DMS79 treated with DMSO at 0.1 percent for 48 hours (cell line): ENCODE data around the gene MGMT.
"Not testable (repeated sequence)": the region's sequence is repeated elsewhere in the genome, so short reads cannot be mapped to it uniquely, and the experiment has no call there.

Source experiments
- DNase-seq: peaks from one replicate; lab custom pipeline; 2025; lab: John Stamatoyannopoulos, UW

The MGMT gene

GRCh38 chr10:129466703-129467358 lies at the start of gene MGMT:
TSS of gene MGMT (plus strand) at chr10:129467241.
- DNase-seq = peak; percentile 42

GRCh38 chr10:129417870-129418269 lies 49.2 kb upstream of the MGMT start:
- no peak for DNase-seq

GRCh38 chr10:129418496-129419225 lies 48.4 kb upstream of the MGMT start:
- DNase-seq = no peak

- DNase-seq = no peak
Measured at GRCh38 chr10:129419397-129419796, 47.6 kb upstream of the MGMT start.

- DNase-seq = no peak
Measured at GRCh38 chr10:129421399-129422010, 45.5 kb upstream of the MGMT start.

GRCh38 chr10:129424978-129425377 lies 42.1 kb upstream of the MGMT start:
- DNase-seq = no peak

- DNase-seq = no peak
Measured at GRCh38 chr10:129426606-129427005, 40.4 kb upstream of the MGMT start.

- DNase-seq = no peak
Measured at GRCh38 chr10:129433266-129433665, 33.8 kb upstream of the MGMT start.

- not testable (repeated sequence) for DNase-seq
Measured at GRCh38 chr10:129435724-129436123, 31.3 kb upstream of the MGMT start.

GRCh38 chr10:129438024-129438423 lies 29.0 kb upstream of the MGMT start:
- DNase-seq = no peak

GRCh38 chr10:129440247-129440646 lies 26.8 kb upstream of the MGMT start:
- DNase-seq = peak; percentile 3

- DNase-seq = no peak
Measured at GRCh38 chr10:129440722-129441316, 26.2 kb upstream of the MGMT start.

GRCh38 chr10:129441372-129442009 lies 25.6 kb upstream of the MGMT start:
- no peak for DNase-seq

GRCh38 chr10:129442866-129443265 lies 24.2 kb upstream of the MGMT start:
- no peak for DNase-seq

- DNase-seq = no peak
Measured at GRCh38 chr10:129444359-129444758, 22.7 kb upstream of the MGMT start.

- no peak for DNase-seq
Measured at GRCh38 chr10:129445436-129446182, 21.4 kb upstream of the MGMT start.

- no peak for DNase-seq
Measured at GRCh38 chr10:129446183-129446581, 20.9 kb upstream of the MGMT start.

- DNase-seq = no peak
Measured at GRCh38 chr10:129447486-129447885, 19.6 kb upstream of the MGMT start.

- DNase-seq = no peak
Measured at GRCh38 chr10:129448086-129448485, 19.0 kb upstream of the MGMT start.

- DNase-seq = no peak
Measured at GRCh38 chr10:129448539-129448938, 18.5 kb upstream of the MGMT start.

- no peak for DNase-seq
Measured at GRCh38 chr10:129449893-129450292, 17.1 kb upstream of the MGMT start.

GRCh38 chr10:129450391-129450790 lies 16.6 kb upstream of the MGMT start:
- DNase-seq = no peak
